Keratinocyte (primary cell): ENCODE results near the gene TBCE. TPM values are rescaled to one million over a fixed set of nuclear protein-coding genes. Genes with fewer than 3 reads are reported as not detected.
"Not testable (repeated sequence)": the region's sequence is repeated elsewhere in the genome, so short reads cannot be mapped to it uniquely, and the experiment has no call there.

ENCODE experiments used
- DNase-seq: peaks from one replicate; pipeline ENCODE4 v3.0.0-alpha.2; 2011; ENCODE audit warnings: low read depth, missing footprints, low spot score
- FAIRE-seq: peaks from 2 replicates; lab custom pipeline; 2011; peaks lifted over from hg19 to GRCh38; lab: Jason Lieb, UNC
- H2AFZ ChIP-seq: 2 replicates; pipeline ENCODE4 v1.6.0; 2012; ENCODE audit warnings: low read length, control low read depth, inconsistent platforms; ENCODE audit not compliant: control insufficient read depth
- H3K27ac ChIP-seq: 2 replicates; pipeline ENCODE4 v1.5.1; 2011; ENCODE audit warnings: low read length; ENCODE audit not compliant: control insufficient read depth, insufficient read depth
- H3K27me3 ChIP-seq: 3 replicates; pipeline ENCODE4 v1.6.0; 2011; ENCODE audit warnings: low read length; ENCODE audit not compliant: control insufficient read depth, insufficient read depth; ENCODE audit errors: extremely low read depth
- H3K36me3 ChIP-seq, 2 experiments: 2 replicates in 1 of 2; 3 replicates in 1 of 2; pipeline ENCODE4 v1.5.1; 2011; ENCODE audit warnings: low read length in 2 of 2, mild to moderate bottlenecking in 1 of 2; ENCODE audit not compliant: control insufficient read depth in 2 of 2, insufficient read depth in 2 of 2; ENCODE audit errors: extremely low read depth in 1 of 2
- H3K4me1 ChIP-seq: 3 replicates; pipeline ENCODE4 v1.5.1; 2011; ENCODE audit warnings: low read length; ENCODE audit not compliant: control insufficient read depth, insufficient read depth; ENCODE audit errors: extremely low read depth
- H3K4me2 ChIP-seq: 3 replicates; pipeline ENCODE4 v1.6.0; 2011; ENCODE audit warnings: low read depth, low read length; ENCODE audit not compliant: control insufficient read depth, insufficient read depth; ENCODE audit errors: extremely low read depth
- H3K4me3 ChIP-seq, 3 experiments: fragments of 200-600 bp in 1 of 3; sonication (generic) in 1 of 3; 2 replicates in 2 of 3; 3 replicates in 1 of 3; pipeline ENCODE4 v1.5.1; 2011 to 2016; ENCODE audit warnings: low read length in 3 of 3, mild to moderate bottlenecking in 3 of 3, control low read depth in 2 of 3, inconsistent platforms in 1 of 3, low read depth in 1 of 3, mixed read lengths in 1 of 3, mixed run types in 1 of 3, moderate library complexity in 1 of 3; ENCODE audit not compliant: control insufficient read depth in 2 of 3, insufficient read depth in 2 of 3; ENCODE audit errors: extremely low read depth in 1 of 3
- H3K79me2 ChIP-seq: 2 replicates; pipeline ENCODE4 v1.6.0; 2012; ENCODE audit warnings: low read length; ENCODE audit not compliant: control insufficient read depth, insufficient read depth
- H3K9ac ChIP-seq: 3 replicates; pipeline ENCODE4 v1.6.0; 2011; ENCODE audit warnings: low read length; ENCODE audit not compliant: control insufficient read depth, insufficient read depth; ENCODE audit errors: extremely low read depth
- H3K9me1 ChIP-seq: 3 replicates; pipeline ENCODE4 v1.6.0; 2011; ENCODE audit warnings: low read length; ENCODE audit not compliant: control insufficient read depth, insufficient read depth; ENCODE audit errors: extremely low read depth
- H3K9me3 ChIP-seq: 2 replicates; pipeline ENCODE4 v1.5.1; 2012; ENCODE audit warnings: low read depth, low read length; ENCODE audit not compliant: control insufficient read depth
- H4K20me1 ChIP-seq: 3 replicates; pipeline ENCODE4 v1.6.0; 2011; ENCODE audit warnings: low read length; ENCODE audit not compliant: control insufficient read depth, insufficient read depth; ENCODE audit errors: extremely low read depth
- CTCF ChIP-seq, 3 experiments: IDR thresholded peaks in 1 of 3; conservative IDR thresholded peaks in 1 of 3; optimal IDR thresholded peaks in 1 of 3; 2 replicates in 2 of 3; 3 replicates in 1 of 3; pipeline versions ENCODE3 to v1.5.1; 2011; ENCODE audit warnings: low read length in 3 of 3, mild to moderate bottlenecking in 3 of 3, moderate library complexity in 2 of 3, control low read depth in 1 of 3, inconsistent platforms in 1 of 3; ENCODE audit not compliant: insufficient read depth in 2 of 3; ENCODE audit errors: extremely low read depth in 1 of 3
- EZH2 ChIP-seq: IDR thresholded peaks from one replicate; pipeline ENCODE4 v1.6.1; 2012; ENCODE audit warnings: inconsistent platforms, mild to moderate bottlenecking, low read length, moderate library complexity
- dilution Hi-C: fragments of 300-500 bp; cut with MboI; formaldehyde crosslinking; loops from one replicate; pipeline ENCODE4 v1.7.0; 2020; ENCODE audit warnings: low sequenced_read_pairs; ENCODE audit not compliant: extremely low pct_ligation_motif_present
- polyA plus RNA-seq, 5 experiments: library from polyadenylated mRNA; depleted of rRNA in 3 of 5; stranded (reverse) in 3 of 5; stranded (forward) in 1 of 5; unstranded in 1 of 5; fragments of >200 nt; gene quantifications; 1 replicate in 1 of 5; 2 replicates in 3 of 5; 3 replicates in 1 of 5; pipeline versions ENCODE4 v1.2.1 to v1.2.3, GENCODE V29; 2011 to 2012; ENCODE audit warnings: missing spikeins in 2 of 5, low read depth in 1 of 5, low replicate concordance in 1 of 5

Gene TBCE
- polyA plus RNA-seq, 1 donor (not counting 4 experiments of a cell fraction or from before 2014, with no cell fraction given), result 27.5 TPM

DNA sequence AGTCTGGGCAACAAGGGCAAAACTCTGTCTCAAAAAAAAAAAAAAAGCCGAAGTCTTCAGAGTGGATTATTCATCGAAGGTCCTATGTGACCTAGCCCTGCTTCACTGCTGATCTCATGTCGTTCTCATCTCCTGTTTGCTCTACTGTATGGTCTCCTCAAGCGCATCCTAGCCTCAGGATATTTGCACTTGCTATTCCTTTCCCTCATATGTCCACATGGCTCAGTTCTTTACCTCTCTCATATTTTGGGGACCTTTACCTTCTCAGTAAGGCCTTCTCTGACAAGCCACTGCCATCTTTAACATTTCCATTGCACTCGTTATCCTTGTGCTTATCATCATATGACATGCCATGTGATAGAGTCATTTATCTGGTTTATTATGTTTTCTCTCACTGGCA, 2.6 kb downstream of the TBCE start:
- dilution Hi-C loops, result no loop called here
- FAIRE-seq, result no peak

GRCh38 chr1:235375919-235376605, 8.8 kb downstream of the TBCE start:
- Histone ChIP-seq H3K9me1 (no peaks in the 10 kb centered on the region), H2AFZ (no peak overlapping the region), H3K4me3 (no peak overlapping the region), H3K9me3 (no peaks in the 10 kb centered on the region), H4K20me1 (no peaks in the 10 kb centered on the region), H3K36me3 (peaks cover under 1 to 2% of the 10 kb centered on the region in 2 experiments), H3K27me3 (no peaks in the 10 kb centered on the region), H3K4me2 (no peak overlapping the region), H3K4me1 (no peaks in the 10 kb centered on the region), H3K27ac (no peak overlapping the region), H3K79me2 (peaks cover 13% of the 10 kb centered on the region), H3K9ac (no peak overlapping the region)
- dilution Hi-C loops, result no loop called here
- FAIRE-seq (no peak), DNase-seq (no peak)
- TF ChIP-seq EZH2 (no peak), CTCF (optimal IDR thresholded peaks at IDR 0.05 in 1 of 3, IDR thresholded peaks at IDR 0.05 in 1 of 3, conservative IDR thresholded peaks at IDR 0.05 in 1 of 3; ENCODE audit: extremely low read depth in 1 of 3, insufficient read depth in 2 of 3, low read length in 3 of 3) (no peak)

More for the DNA sequence above, 2.6 kb downstream of the TBCE start:
- Histone ChIP-seq H3K9me3 (no peaks in the 10 kb centered on the region), H3K4me2 (no peak overlapping the region), H3K9me1 (no peaks in the 10 kb centered on the region), H3K27me3 (no peaks in the 10 kb centered on the region), H4K20me1 (no peaks in the 10 kb centered on the region), H3K4me1 (peaks cover 15% of the 10 kb centered on the region), H2AFZ (no peak overlapping the region), H3K36me3 (no peaks in the 10 kb centered on the region), H3K9ac (no peak overlapping the region), H3K4me3 (no peak overlapping the region), H3K27ac (no peak overlapping the region), H3K79me2 (peaks cover 13% of the 10 kb centered on the region)
- no peak for TF ChIP-seq EZH2
- no peak for TF ChIP-seq CTCF (optimal IDR thresholded peaks at IDR 0.05 in 1 of 3, IDR thresholded peaks at IDR 0.05 in 1 of 3, conservative IDR thresholded peaks at IDR 0.05 in 1 of 3; ENCODE audit: extremely low read depth in 1 of 3, insufficient read depth in 2 of 3, low read length in 3 of 3)
- no peak for DNase-seq

- H4K20me1 ChIP-seq, DNase-seq, H3K27me3 ChIP-seq, H3K9me3 ChIP-seq, FAIRE-seq, H3K36me3 ChIP-seq, dilution Hi-C loops, H3K4me3 ChIP-seq, H3K27ac ChIP-seq, H3K9ac ChIP-seq, H3K4me1 ChIP-seq, H3K4me2 ChIP-seq, H3K9me1 ChIP-seq, H2AFZ ChIP-seq: not testable (repeated sequence)
- H3K79me2 ChIP-seq, result peaks cover 11% of the 10 kb centered on the region
Measured at GRCh38 chr1:235378134-235378735, 11.0 kb downstream of the TBCE start.
